Breast epithelium (tissue), 4 donors: Measurements from ENCODE around the gene SLC27A5. TPM values are rescaled to one million over a fixed set of nuclear protein-coding genes. Genes with fewer than 3 reads are reported as not detected.

Experiments used
- DNase-seq, 2 donors: peaks; one replicate each; pipeline ENCODE4 v3.0.0-alpha.2; 2019; ENCODE audit warnings: low spot score in 2 of 2
- H3K27ac ChIP-seq, 2 donors: fragments of 200-600 bp; sonication (generic) in 1 of 2; one replicate each; pipeline ENCODE4 v1.5.1; 2016 to 2019; ENCODE audit warnings: mild to moderate bottlenecking in 1 of 2
- H3K27me3 ChIP-seq, 2 donors: fragments of 200-600 bp; sonication (generic) in 1 of 2; one replicate each; pipeline versions ENCODE4 v1.5.1 to v1.6.0; 2017 to 2019; ENCODE audit warnings: control low read depth in 1 of 2, mild to moderate bottlenecking in 1 of 2
- H3K36me3 ChIP-seq: fragments of 200-600 bp; one replicate; pipeline ENCODE4 v1.5.1; 2019
- H3K4me1 ChIP-seq, 2 donors: fragments of 200-600 bp; sonication (generic); one replicate each; pipeline ENCODE4 v1.5.1; 2016 to 2019; ENCODE audit warnings: control low read depth in 1 of 2
- H3K4me3 ChIP-seq, 3 donors: fragments of 200-600 bp; sonication (generic); 1 replicate in 2 of 3; 2 replicates in 1 of 3; pipeline ENCODE4 v1.5.1; 2016 to 2019; ENCODE audit warnings: mild to moderate bottlenecking in 3 of 3, moderate library complexity in 2 of 3
- H3K9me3 ChIP-seq, 2 donors: fragments of 200-600 bp; sonication (generic) in 1 of 2; one replicate each; pipeline ENCODE4 v1.5.1; 2016 to 2019; ENCODE audit warnings: control low read depth in 1 of 2
- CTCF ChIP-seq, 3 donors: fragments of 450-650 bp; IDR thresholded peaks; one replicate each; pipeline ENCODE4 v1.5.1; 2016 to 2017; ENCODE audit warnings: antibody characterized with exemption in 3 of 3, mild to moderate bottlenecking in 3 of 3, moderate library complexity in 3 of 3
- POLR2A ChIP-seq: fragments of 450-650 bp; IDR thresholded peaks from one replicate; pipeline ENCODE4 v1.6.1; 2016; ENCODE audit warnings: antibody characterized with exemption, mild to moderate bottlenecking, moderate library complexity
- POLR2AphosphoS5 ChIP-seq, 3 donors: sonication (generic); formaldehyde crosslinking; IDR thresholded peaks; one replicate each; pipeline ENCODE4 v1.6.1; 2017; ENCODE audit warnings: antibody characterized with exemption in 3 of 3
- intact Hi-C: fragments of 100-400 bp; cut with DNase I; formaldehyde crosslinking; loops from one replicate; pipeline ENCODE4 v1.15.1; 2023; ENCODE audit warnings: low total_unique reads
- total RNA-seq, 3 donors: library from RNA; depleted of rRNA; stranded (reverse); fragments of >200 nt; gene quantifications; one replicate each; pipeline ENCODE4 v1.1.0, GENCODE V29; 2016

Gene SLC27A5
- total RNA-seq, 3 donors from 2014 or later, result 4.7 to 18.0 (median 10.7) TPM

DNA sequence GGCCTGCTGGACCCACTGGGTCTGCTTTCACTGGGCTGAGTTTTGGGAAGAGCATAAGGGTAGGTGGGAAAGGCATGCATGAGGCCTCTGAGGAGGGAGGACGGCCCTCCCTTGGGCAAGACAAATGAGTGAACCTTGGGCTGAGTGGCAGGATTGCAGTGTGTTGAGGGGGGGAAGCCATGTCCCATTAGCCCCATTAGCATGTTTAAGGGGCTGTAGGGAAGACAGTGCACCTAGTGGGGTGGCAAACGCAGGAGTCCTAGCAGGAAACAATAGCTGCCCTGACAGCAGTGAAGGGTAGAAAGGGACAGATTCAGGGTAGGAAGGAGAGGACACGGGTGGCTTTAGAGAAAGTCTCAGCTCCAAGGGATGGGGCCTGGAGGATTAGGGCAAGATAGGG is 10.9 kb upstream of the SLC27A5 start:
- intact Hi-C loops, result no loop called here
- no peaks in the 10 kb centered on the region for H3K27me3 ChIP-seq
- DNase-seq, result no peak
- no peaks in the 10 kb centered on the region for H3K36me3 ChIP-seq
- TF ChIP-seq CTCF (IDR thresholded peaks at IDR 0.05), result no peak
- TF ChIP-seq POLR2A, result no peak
- no peak for TF ChIP-seq POLR2AphosphoS5 (IDR thresholded peaks at IDR 0.05)
- H3K27ac ChIP-seq, result no peak overlapping the region
- peaks cover 7 to 13% of the 10 kb centered on the region in 2 donors for H3K4me1 ChIP-seq
- H3K9me3 ChIP-seq, result no peaks in the 10 kb centered on the region
- no peak overlapping the region for H3K4me3 ChIP-seq

GRCh38 chr19:58521651-58522050 is 9.9 kb upstream of the SLC27A5 start:
- TF ChIP-seq POLR2AphosphoS5 (IDR thresholded peaks at IDR 0.05), result no peak
- no peak for TF ChIP-seq POLR2A
- TF ChIP-seq CTCF (IDR thresholded peaks at IDR 0.05), result no peak
- no peaks in the 10 kb centered on the region for H3K9me3 ChIP-seq
- H3K4me3 ChIP-seq, result no peak overlapping the region
- DNase-seq, result no peak
- no peaks in the 10 kb centered on the region for H3K27me3 ChIP-seq
- H3K36me3 ChIP-seq, result no peaks in the 10 kb centered on the region
- H3K4me1 ChIP-seq, result peaks cover 9 to 16% of the 10 kb centered on the region in 2 donors
- intact Hi-C loops, result no loop called here
- H3K27ac ChIP-seq, result no peak overlapping the region

DNA sequence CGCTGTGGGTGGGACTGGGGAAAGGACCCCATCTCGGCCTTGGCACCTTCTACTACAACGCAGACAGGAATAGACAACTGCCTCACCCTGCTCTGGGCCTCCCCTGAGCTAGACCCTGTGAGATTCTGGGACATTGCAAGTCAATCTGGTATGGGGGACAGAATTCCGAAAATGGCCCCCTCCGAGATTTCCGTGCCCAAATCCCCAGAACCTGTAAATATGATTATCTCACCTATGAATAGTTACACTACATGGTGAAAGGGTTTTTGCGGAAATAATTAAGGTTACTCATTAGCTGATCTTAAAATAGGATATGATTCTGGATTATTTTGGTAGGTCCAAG is 8.4 kb upstream of the SLC27A5 start:
- intact Hi-C loops, result loop anchor here (1.0 kb wide), 1 partner anchor 41 kb away; no protein-coding TSS in a partner anchor
- DNase-seq, result no peak
- TF ChIP-seq POLR2AphosphoS5 (IDR thresholded peaks at IDR 0.05) (no peak), CTCF (IDR thresholded peaks at IDR 0.05) (peak in 1 of 3 donors; percentile 6), POLR2A (no peak)
- Histone ChIP-seq H3K9me3 (no peaks in the 10 kb centered on the region), H3K27ac (peak overlapping the region; percentile 93 to 95), H3K4me3 (peak overlapping the region; percentile 82 to 93 (median 84)), H3K27me3 (no peaks in the 10 kb centered on the region), H3K4me1 (peaks cover 9 to 16% of the 10 kb centered on the region in 2 donors), H3K36me3 (no peaks in the 10 kb centered on the region)

- DNase-seq, result peak; percentile 90 to 92
- Histone ChIP-seq H3K27ac (peak within 1 kb of the TSS; percentile 93 to 95), H3K36me3 (no peaks in the 10 kb centered on the region), H3K4me3 (peak within 1 kb of the TSS; percentile 82 to 93 (median 84)), H3K9me3 (no peaks in the 10 kb centered on the region), H3K27me3 (no peaks in the 10 kb centered on the region), H3K4me1 (peaks cover 9 to 17% of the 10 kb centered on the region in 2 donors)
- intact Hi-C loops, result loop anchor here (1.0 kb wide), 1 partner anchor 40 kb away; no protein-coding TSS in a partner anchor
- TF ChIP-seq POLR2AphosphoS5 (IDR thresholded peaks at IDR 0.05) (peak; percentile 92 to 94 (median 93)), CTCF (IDR thresholded peaks at IDR 0.05) (peak; percentile 77 to 87 (median 78)), POLR2A (no peak)
Observed at GRCh38 chr19:58519355-58520256, 7.8 kb upstream of the SLC27A5 start, which contains the start of gene ZBTB45. Gene ZBTB45 (minus strand): TSS chr19:58519810. CDS start chr19:58517673, 2,137 bp downstream.

GRCh38 chr19:58519087-58519354 is 7.2 kb upstream of the SLC27A5 start:
- Histone ChIP-seq H3K4me1 (peaks cover 9 to 21% of the 10 kb centered on the region in 2 donors), H3K27ac (peak overlapping the region; percentile 93 to 95), H3K27me3 (no peaks in the 10 kb centered on the region), H3K9me3 (no peaks in the 10 kb centered on the region), H3K36me3 (no peaks in the 10 kb centered on the region), H3K4me3 (peak overlapping the region; percentile 82 to 93 (median 84))
- intact Hi-C loops, result no loop called here
- no peak for TF ChIP-seq POLR2AphosphoS5 (IDR thresholded peaks at IDR 0.05)
- TF ChIP-seq CTCF (IDR thresholded peaks at IDR 0.05), result peak in 1 of 3 donors; percentile 39
- DNase-seq, result peak; percentile 53 to 74
